ELR (cell line): ENCODE data around the gene ADAM17.
"Not testable (repeated sequence)": the region's sequence is repeated elsewhere in the genome, so short reads cannot be mapped to it uniquely, and the experiment has no call there.

Source experiments
- DNase-seq: peaks from one replicate; pipeline ENCODE4 v3.0.0-alpha.2; 2015; ENCODE audit warnings: low read depth

Gene ADAM17

GRCh38 chr2:9565436-9566153 is 10.0 kb upstream of the ADAM17 start:
- peak; percentile 94 for DNase-seq

GRCh38 chr2:9560628-9561027 is 5.0 kb upstream of the ADAM17 start:
- DNase-seq, result no peak

GRCh38 chr2:9558948-9559381 is 3.3 kb upstream of the ADAM17 start:
- DNase-seq, result peak; percentile 98

- peak; percentile 44 for DNase-seq
Observed at GRCh38 chr2:9556121-9556743, 602 bp upstream of the ADAM17 start.

- peak; percentile 84 for DNase-seq
Observed at GRCh38 chr2:9554921-9555296, 721 bp downstream of the ADAM17 start.

- peak; percentile 89 for DNase-seq
Observed at GRCh38 chr2:9552219-9553178, 3.1 kb downstream of the ADAM17 start.

GRCh38 chr2:9550859-9551391 is 4.7 kb downstream of the ADAM17 start:
- not testable (repeated sequence) for DNase-seq

GRCh38 chr2:9549420-9549819 is 6.2 kb downstream of the ADAM17 start:
- DNase-seq, result no peak

- peak; percentile 65 for DNase-seq
Observed at GRCh38 chr2:9548506-9548905, 7.1 kb downstream of the ADAM17 start.

GRCh38 chr2:9547262-9547991 is 8.2 kb downstream of the ADAM17 start:
- peak; percentile 61 for DNase-seq

GRCh38 chr2:9545502-9545901 is 10.1 kb downstream of the ADAM17 start:
- DNase-seq, result no peak

GRCh38 chr2:9543557-9543956 is 12.1 kb downstream of the ADAM17 start:
- DNase-seq, result no peak

GRCh38 chr2:9539531-9539930 is 16.1 kb downstream of the ADAM17 start:
- no peak for DNase-seq

- no peak for DNase-seq
Observed at GRCh38 chr2:9538000-9538507, 17.6 kb downstream of the ADAM17 start.

GRCh38 chr2:9536504-9536903 is 19.1 kb downstream of the ADAM17 start:
- DNase-seq, result no peak

- no peak for DNase-seq
Observed at GRCh38 chr2:9535177-9535576, 20.5 kb downstream of the ADAM17 start.

- no peak for DNase-seq
Observed at GRCh38 chr2:9533663-9534062, 22.0 kb downstream of the ADAM17 start.

GRCh38 chr2:9532421-9532820 is 23.2 kb downstream of the ADAM17 start:
- DNase-seq, result no peak

GRCh38 chr2:9527995-9528787 is 27.4 kb downstream of the ADAM17 start:
- DNase-seq, result no peak

GRCh38 chr2:9525266-9525665 is 30.4 kb downstream of the ADAM17 start:
- DNase-seq, result no peak

- no peak for DNase-seq
Observed at GRCh38 chr2:9524291-9524690, 31.3 kb downstream of the ADAM17 start.
